Spleen (tissue), 11 donors: ENCODE measurements around the gene MBL2. TPM values are rescaled to one million over a fixed set of nuclear protein-coding genes. Genes with fewer than 3 reads are reported as not detected.

Source experiments
- DNase-seq: peaks from one replicate; pipeline ENCODE4 v3.0.0-alpha.2; 2020
- H3K27ac ChIP-seq, 8 donors: fragments of 200-600 bp; sonication (generic) in 7 of 8; 1 replicate in 4 of 8; 2 replicates in 4 of 8; pipeline versions ENCODE4 v1.5.0 to v1.8.0; 2016 to 2021; ENCODE audit warnings: inconsistent platforms in 4 of 8, mild to moderate bottlenecking in 4 of 8, moderate library complexity in 1 of 8
- H3K27me3 ChIP-seq, 7 donors: fragments of 200-600 bp; sonication (generic) in 6 of 7; replicated peaks in 1 of 7; 1 replicate in 4 of 7; 2 replicates in 3 of 7; pipeline versions ENCODE4 v1.5.0 to v1.8.0; 2016 to 2021; ENCODE audit warnings: inconsistent platforms in 3 of 7, mild to moderate bottlenecking in 1 of 7
- H3K36me3 ChIP-seq, 6 donors: fragments of 200-600 bp; sonication (generic) in 5 of 6; 1 replicate in 4 of 6; 2 replicates in 2 of 6; pipeline versions ENCODE4 v1.5.0 to v1.8.0; 2016 to 2021; ENCODE audit warnings: inconsistent platforms in 2 of 6
- H3K4me1 ChIP-seq, 6 donors: fragments of 200-600 bp; sonication (generic) in 5 of 6; 1 replicate in 3 of 6; 2 replicates in 3 of 6; pipeline versions ENCODE4 v1.5.0 to v1.8.0; 2016 to 2021; ENCODE audit warnings: inconsistent platforms in 3 of 6
- H3K4me3 ChIP-seq, 8 donors: fragments of 200-600 bp; sonication (generic) in 7 of 8; 1 replicate in 4 of 8; 2 replicates in 4 of 8; pipeline versions ENCODE4 v1.5.0 to v1.8.0; 2016 to 2021; ENCODE audit warnings: inconsistent platforms in 4 of 8, mild to moderate bottlenecking in 4 of 8, moderate library complexity in 2 of 8
- H3K9me3 ChIP-seq, 8 donors: fragments of 200-600 bp; sonication (generic) in 7 of 8; 1 replicate in 4 of 8; 2 replicates in 4 of 8; pipeline versions ENCODE4 v1.5.0 to v1.8.0; 2016 to 2021; ENCODE audit warnings: inconsistent platforms in 4 of 8
- CTCF ChIP-seq, 11 experiments: fragments of 200-600 bp in 7 of 11; fragments of 450-650 bp in 4 of 11; sonication (generic) in 4 of 11; IDR thresholded peaks in 8 of 11; conservative IDR thresholded peaks in 3 of 11; 1 replicate in 7 of 11; 2 replicates in 4 of 11; pipeline versions ENCODE4 v1.4.0 to v1.8.0; 2016 to 2021; ENCODE audit warnings: antibody characterized with exemption in 11 of 11, inconsistent platforms in 4 of 11, mild to moderate bottlenecking in 1 of 11
- POLR2A ChIP-seq, 3 donors: fragments of 450-650 bp; IDR thresholded peaks; one replicate each; pipeline ENCODE4 v1.5.1; 2017; ENCODE audit warnings: antibody characterized with exemption in 3 of 3, mild to moderate bottlenecking in 1 of 3
- POLR2AphosphoS5 ChIP-seq, 3 donors: sonication (generic); formaldehyde crosslinking; IDR thresholded peaks; one replicate each; pipeline ENCODE4 v1.5.1; 2017; ENCODE audit warnings: antibody characterized with exemption in 3 of 3
- WGBS, 5 donors: extraction: QIAGEN DNeasy Blood & Tissue Kit in 3 of 5; methylation state at CpG; one replicate each; pipeline versions ENCODE4 v1.1.5 to v1.1.7; 2013 to 2018; 5-methylcytosine and 5-hydroxymethylcytosine counted together
- intact Hi-C: fragments of 100-400 bp; cut with DNase I; formaldehyde crosslinking; loops from one replicate; pipeline ENCODE4 v1.15.0; 2023; ENCODE audit warnings: low total_unique reads
- polyA plus RNA-seq, 3 donors: library from polyadenylated mRNA; stranded (reverse); fragments of 200-250 nt; gene quantifications; one replicate each; pipeline ENCODE4 v1.2.1, GENCODE V29; 2013
- total RNA-seq, 7 donors: library from RNA; depleted of rRNA in 3 of 7; stranded (reverse); fragments of >200 nt in 3 of 7; fragmentation: NEBNext Ultra II Directional in 4 of 7; extraction: Animal tissue kit (Norgen Biotek cat#: 25700) in 4 of 7; gene quantifications; one replicate each; pipeline versions ENCODE4 v1.1.0 to v1.2.1, GENCODE V29; 2016 to 2021
- donor health status: healthy with polysubstance abuse.
- donor health status: DM: no; HTN: no; CAD: no; lungs with moderate emphysema.
- donor health status: DM: no; HTN: no; CAD: no.
- donor health status: Bipolar disorder and iron deficiency.
- donor health status: healthy.
- donor health status: DM: no; HTN: no; CAD: no.
- donor health status: DM: yes; HTN: yes; CAD: no.

Gene MBL2
- total and polyA plus RNA-seq, 10 donors, result 0.02 to 0.18 (median 0.11) TPM; not detected in 6

GRCh38 chr10:52758406-52758805, 14.2 kb downstream of the MBL2 start:
- 82 to 96% (median 90%) methylated on average over 2 of the region's 2 CpGs for WGBS, 5 donors
- no peak for DNase-seq
- no peak overlapping the region for H3K27ac ChIP-seq
- TF ChIP-seq POLR2AphosphoS5 (IDR thresholded peaks at IDR 0.05), result no peak
- no peak for TF ChIP-seq CTCF (IDR thresholded peaks at IDR 0.05 in 8 of 11, conservative IDR thresholded peaks at IDR 0.05 in 3 of 11)
- no peak for TF ChIP-seq POLR2A (IDR thresholded peaks at IDR 0.05)
- no peaks in the 10 kb centered on the region for H3K9me3 ChIP-seq
- H3K27me3 ChIP-seq, result peaks cover 0 to 5% (median 0%) of the 10 kb centered on the region in 7 donors
- intact Hi-C loops, result no loop called here
- H3K4me1 ChIP-seq, result peaks cover 0 to 18% (median 3%) of the 10 kb centered on the region in 6 donors
- H3K36me3 ChIP-seq, result no peaks in the 10 kb centered on the region
- no peak overlapping the region for H3K4me3 ChIP-seq

GRCh38 chr10:52757773-52758172, 14.8 kb downstream of the MBL2 start:
- H3K27me3 ChIP-seq, result peaks cover 0 to 7% (median 0%) of the 10 kb centered on the region in 7 donors
- DNase-seq, result no peak
- H3K4me1 ChIP-seq, result peaks cover 0 to 18% (median 3%) of the 10 kb centered on the region in 6 donors
- no peaks in the 10 kb centered on the region for H3K36me3 ChIP-seq
- intact Hi-C loops, result no loop called here
- no peaks in the 10 kb centered on the region for H3K9me3 ChIP-seq
- no peak overlapping the region for H3K4me3 ChIP-seq
- WGBS, 5 donors, result 70 to 84% (median 77%) methylated on average over 6 of the region's 6 CpGs
- no peak overlapping the region for H3K27ac ChIP-seq
- no peak for TF ChIP-seq CTCF (IDR thresholded peaks at IDR 0.05 in 8 of 11, conservative IDR thresholded peaks at IDR 0.05 in 3 of 11)
- TF ChIP-seq POLR2A (IDR thresholded peaks at IDR 0.05), result no peak
- TF ChIP-seq POLR2AphosphoS5 (IDR thresholded peaks at IDR 0.05), result no peak

- H3K27ac ChIP-seq, result no peak overlapping the region
- H3K36me3 ChIP-seq, result no peaks in the 10 kb centered on the region
- H3K27me3 ChIP-seq, result peaks cover 0 to 15% (median 0%) of the 10 kb centered on the region in 7 donors
- intact Hi-C loops, result no loop called here
- no peaks in the 10 kb centered on the region for H3K9me3 ChIP-seq
- TF ChIP-seq POLR2A (IDR thresholded peaks at IDR 0.05) (no peak), CTCF (IDR thresholded peaks at IDR 0.05 in 8 of 11, conservative IDR thresholded peaks at IDR 0.05 in 3 of 11) (no peak), POLR2AphosphoS5 (IDR thresholded peaks at IDR 0.05) (no peak)
- no peak overlapping the region for H3K4me3 ChIP-seq
- WGBS, 5 donors, result 40 to 56% (median 42%) methylated on average over 4 of the region's 4 CpGs
- peaks cover 0 to 18% (median 3%) of the 10 kb centered on the region in 6 donors for H3K4me1 ChIP-seq
- DNase-seq, result no peak
These were observed 15.6 kb downstream of the MBL2 start for GRCh38 chr10:52756966-52757365.

- H3K4me1 ChIP-seq, result peaks cover 0 to 18% (median 3%) of the 10 kb centered on the region in 6 donors
- H3K4me3 ChIP-seq, result no peak overlapping the region
- intact Hi-C loops, result no loop called here
- H3K9me3 ChIP-seq, result no peaks in the 10 kb centered on the region
- TF ChIP-seq CTCF (IDR thresholded peaks at IDR 0.05 in 8 of 11, conservative IDR thresholded peaks at IDR 0.05 in 3 of 11) (no peak), POLR2AphosphoS5 (IDR thresholded peaks at IDR 0.05) (no peak), POLR2A (IDR thresholded peaks at IDR 0.05) (no peak)
- no peak for DNase-seq
- 82 to 90% (median 84%) methylated on average over 4 of the region's 4 CpGs for WGBS, 5 donors
- H3K27ac ChIP-seq, result no peak overlapping the region
- H3K36me3 ChIP-seq, result no peaks in the 10 kb centered on the region
- H3K27me3 ChIP-seq, result peaks cover 0 to 15% (median 0%) of the 10 kb centered on the region in 7 donors
These were observed 16.3 kb downstream of the MBL2 start for GRCh38 chr10:52756295-52756694.
